H4 (cell line): ENCODE data around the gene LCN15. TPM values are rescaled to one million over a fixed set of nuclear protein-coding genes. Genes with fewer than 3 reads are reported as not detected.
A peak's percentile ranks its signal among the peaks of the same experiment; 100 is the strongest.
"Not testable (repeated sequence)": the region's sequence is repeated elsewhere in the genome, so short reads cannot be mapped to it uniquely, and the experiment has no call there.

Source experiments
- DNase-seq: peaks from one replicate; pipeline ENCODE4 v3.0.0-alpha.2; 2015; ENCODE audit warnings: low spot score
- total RNA-seq: library from RNA; depleted of rRNA; stranded (reverse); fragments of >200 nt; shearing (Covaris generic); gene quantifications from 2 replicates; pipeline ENCODE4 v1.2.3, GENCODE V29; 2014

Gene LCN15
- total RNA-seq, 1 experiment from 2014 or later: not detected

DNA sequence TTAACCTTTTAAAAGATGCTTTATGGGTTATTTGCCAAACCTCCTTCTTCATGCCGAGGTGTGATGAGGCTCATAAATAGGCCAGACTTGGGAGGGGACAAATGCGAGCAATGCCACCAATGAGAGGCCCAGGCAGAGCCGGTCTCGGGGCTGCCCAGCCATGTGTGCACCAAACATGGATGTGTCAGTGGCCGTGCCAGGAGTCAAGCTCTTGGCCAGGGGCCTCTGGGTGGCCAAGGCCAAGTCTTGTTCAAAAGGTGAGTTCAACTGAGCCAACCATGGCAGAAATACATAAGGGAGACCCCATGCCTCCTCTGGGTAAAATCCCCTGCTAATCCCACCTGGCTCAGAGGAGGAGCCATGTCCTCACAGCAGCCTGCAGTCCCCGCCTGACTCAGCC, 10.9 kb upstream of the LCN15 start:
- DNase-seq: no peak

DNA sequence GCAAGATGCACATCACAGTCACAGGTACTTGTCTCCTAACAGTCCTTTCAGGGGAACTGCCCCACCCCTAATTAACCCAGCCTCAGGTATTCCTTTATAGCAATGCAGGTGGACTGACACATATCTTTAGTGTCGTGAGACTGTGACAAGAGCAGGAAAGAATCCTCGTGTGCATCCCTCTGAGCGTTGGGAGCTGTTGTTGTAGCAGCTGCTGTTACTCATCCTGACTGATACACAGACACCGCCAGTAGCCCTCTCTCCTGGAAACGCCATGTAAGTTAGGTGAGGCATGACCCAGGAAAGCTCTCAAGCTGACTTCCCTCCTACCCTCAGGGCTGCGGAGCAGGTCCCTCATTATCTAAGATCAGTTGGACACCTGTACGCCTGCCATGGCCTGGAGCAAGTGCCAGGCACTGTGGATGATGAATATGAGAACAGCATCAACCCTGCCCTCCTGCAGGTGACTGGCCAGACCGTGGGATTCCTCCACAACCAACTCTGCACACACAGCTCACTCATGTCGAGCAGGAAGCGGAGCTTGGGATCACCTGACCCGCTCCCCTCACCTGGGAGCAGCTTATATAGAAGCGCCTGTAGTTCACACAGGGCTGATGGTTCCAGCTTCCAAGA, 10.2 kb upstream of the LCN15 start:
- no peak for DNase-seq

- no peak for DNase-seq
Measured at GRCh38 chr9:136773386-136774044, 9.2 kb upstream of the LCN15 start.

DNA sequence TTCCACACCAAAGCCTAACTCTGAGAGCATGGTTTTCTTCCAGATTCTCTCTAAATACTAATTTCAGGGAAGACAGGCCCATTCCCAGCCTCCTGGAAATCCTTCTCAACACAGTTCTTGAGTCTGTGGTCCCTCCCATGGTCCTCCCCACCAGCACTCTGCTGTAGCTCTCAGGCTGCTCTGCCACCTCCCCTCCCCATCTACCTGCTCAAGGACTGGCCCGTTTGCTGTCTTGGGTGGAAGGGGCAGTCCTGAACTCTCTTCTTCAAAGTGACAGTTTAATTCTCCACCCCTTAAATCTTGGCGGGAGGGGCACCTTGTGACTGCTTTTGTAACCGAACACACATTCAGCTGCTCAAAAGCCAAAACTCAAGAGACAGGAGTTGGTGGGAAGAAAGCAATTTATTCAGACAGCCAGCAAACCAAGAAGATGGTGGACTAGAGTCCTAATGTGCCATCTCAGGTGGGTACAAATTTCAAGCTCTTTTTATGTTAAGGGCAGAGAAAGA, 7.6 kb upstream of the LCN15 start:
- DNase-seq: no peak

DNA sequence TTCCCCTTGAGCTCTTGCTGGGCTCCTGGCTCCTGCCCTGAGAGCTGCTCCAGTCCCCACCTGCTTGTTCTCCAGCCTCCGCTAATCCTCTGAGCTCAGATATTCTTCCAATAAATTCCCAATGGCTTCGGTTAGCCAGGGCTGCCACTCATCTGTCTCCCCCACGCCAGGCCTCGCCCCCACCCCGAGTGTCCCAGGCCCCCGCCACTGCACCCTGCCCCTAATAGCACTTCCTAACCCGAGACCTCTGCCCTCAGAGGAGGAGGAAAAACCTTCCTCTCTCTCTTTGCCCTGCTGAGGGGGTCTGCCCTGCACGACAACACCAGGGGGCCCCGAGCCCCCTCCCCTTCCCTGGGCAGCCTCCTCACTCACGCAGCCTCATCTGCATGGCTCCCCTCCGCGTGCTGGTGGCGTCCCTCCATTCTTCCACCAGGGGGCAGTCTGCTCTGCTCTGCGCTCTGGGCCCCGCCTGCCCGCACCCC, 5.4 kb upstream of the LCN15 start:
- DNase-seq: no peak

DNA sequence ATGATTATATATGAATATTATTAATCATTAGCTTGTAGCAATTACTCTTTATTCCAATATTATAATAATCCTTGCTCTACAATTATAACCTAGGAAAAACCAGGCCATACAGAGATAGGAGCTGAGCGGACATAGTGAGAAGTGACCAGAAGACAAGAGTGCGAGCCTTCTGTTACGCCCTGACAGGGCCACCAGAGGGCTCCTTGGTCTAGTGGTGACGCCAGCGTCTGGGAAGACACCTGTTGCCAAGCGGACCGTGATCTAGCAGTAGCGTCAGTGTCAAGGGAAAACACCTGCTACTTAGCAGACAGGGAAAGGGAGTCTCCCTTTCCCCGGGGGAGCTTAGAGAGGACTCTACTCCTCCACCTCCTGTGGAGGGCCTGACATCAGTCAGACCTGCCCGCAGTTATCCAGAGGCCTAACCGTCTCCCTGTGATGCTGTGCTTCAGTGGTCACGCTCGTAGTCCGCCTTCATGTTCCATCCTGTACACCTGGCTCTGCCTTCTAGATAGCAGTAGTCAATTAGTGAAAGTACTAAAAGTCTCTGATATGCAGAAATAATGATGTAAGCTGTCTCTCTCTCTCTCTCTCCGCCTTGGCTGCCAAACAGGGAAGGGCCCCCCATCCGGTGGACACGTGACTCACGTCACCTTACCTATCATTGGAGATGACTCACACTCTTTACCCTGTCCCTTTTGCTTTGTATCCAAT, 2.2 kb upstream of the LCN15 start:
- DNase-seq: not testable (repeated sequence)

GRCh38 chr9:136765745-136766409, 1.6 kb upstream of the LCN15 start:
- DNase-seq: not testable (repeated sequence)

DNA sequence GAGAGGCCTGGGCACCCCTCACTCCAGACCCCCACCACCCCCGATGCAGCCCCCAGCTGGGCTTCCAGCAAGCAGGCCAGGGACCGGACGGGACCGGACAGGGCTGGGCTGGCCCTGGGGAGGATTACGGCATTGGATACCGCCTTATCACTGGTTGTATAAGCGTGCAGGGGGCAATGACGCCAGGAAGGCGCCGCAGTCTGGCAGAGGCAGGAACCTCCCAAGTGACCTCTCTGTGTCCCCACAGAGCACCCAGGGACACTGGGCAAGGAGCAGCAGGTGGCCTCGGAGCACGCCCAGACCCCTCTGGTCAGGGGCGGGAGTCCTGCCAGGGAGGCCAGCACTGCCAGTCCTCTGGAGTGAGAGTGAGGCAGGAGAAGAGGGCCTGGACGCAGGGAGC, 723 bp upstream of the LCN15 start:
- no peak for DNase-seq

DNA sequence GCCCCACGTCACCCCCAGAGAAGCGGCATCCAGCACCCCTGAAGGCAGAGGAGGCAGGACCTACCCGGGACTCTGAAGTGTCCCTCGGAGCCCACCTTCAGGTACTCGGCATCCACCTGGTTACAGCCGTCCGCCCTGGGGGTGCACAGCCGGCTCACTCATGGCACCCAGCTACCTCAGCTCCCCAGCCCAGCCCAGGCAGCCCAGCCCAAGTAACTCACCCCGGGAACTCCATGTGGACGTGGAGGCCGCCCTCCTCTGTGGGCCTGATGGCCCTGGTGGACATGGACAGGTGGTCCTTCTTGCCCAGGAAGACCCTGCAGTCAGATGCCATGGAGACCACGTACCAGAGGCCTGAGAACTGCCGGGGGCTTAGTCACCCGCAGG, 676 bp downstream of the LCN15 start:
- DNase-seq: no peak

GRCh38 chr9:136762915-136763648, 1.2 kb downstream of the LCN15 start:
- no peak for DNase-seq

DNA sequence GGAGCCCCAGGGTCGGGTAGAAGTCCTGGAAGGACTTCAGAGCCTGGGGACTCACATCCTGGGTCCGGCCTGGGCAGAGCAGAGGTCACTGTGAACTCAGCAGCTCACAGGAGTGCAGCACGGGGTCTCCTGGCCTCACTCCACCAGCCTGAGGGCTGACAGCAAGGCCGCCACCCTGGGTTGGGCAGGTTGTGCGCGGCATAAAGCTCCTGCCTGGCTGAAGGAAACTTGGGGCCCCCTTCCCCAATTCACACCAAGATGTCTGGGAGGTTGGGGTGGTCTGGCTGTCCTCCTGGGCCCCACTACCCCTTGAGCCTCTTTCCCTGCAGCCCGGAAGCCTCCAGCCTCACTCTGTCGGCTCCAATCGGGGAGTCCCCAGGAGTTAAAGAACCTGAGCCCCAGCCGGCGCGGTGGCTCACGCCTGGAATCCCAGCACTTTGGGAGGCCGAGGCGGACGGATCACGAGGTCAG, 2.1 kb downstream of the LCN15 start:
- no peak for DNase-seq

DNA sequence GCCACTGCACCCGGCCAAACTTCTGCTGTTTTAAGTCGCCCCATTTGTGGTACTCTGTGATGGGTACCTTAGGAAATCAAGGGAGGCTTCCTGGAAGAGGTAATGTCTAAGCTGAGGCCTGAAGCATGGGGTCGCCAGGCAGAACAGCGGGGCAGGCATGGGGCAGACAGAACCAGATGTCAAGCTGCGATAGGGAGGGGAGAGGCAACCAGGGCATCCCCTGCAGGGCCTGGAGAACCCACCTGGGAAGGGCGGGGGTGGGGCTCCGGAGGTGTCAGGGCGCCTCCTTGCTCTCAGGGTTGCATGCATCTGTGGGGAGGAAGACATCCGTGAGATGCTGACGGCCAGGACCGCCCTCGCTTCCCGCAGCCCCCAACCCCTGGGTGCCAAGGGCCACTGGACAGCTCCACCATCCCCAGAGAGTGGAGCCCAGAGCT, 2.8 kb downstream of the LCN15 start:
- no peak for DNase-seq

- DNase-seq: peak; percentile 72
Measured at GRCh38 chr9:136760834-136761544, 3.3 kb downstream of the LCN15 start.

- DNase-seq: no peak
Measured at GRCh38 chr9:136760424-136760823, 3.9 kb downstream of the LCN15 start.

- no peak for DNase-seq
Measured at GRCh38 chr9:136759436-136760325, 4.6 kb downstream of the LCN15 start.

GRCh38 chr9:136759001-136759400, 5.3 kb downstream of the LCN15 start:
- DNase-seq: no peak

- no peak for DNase-seq
Measured at GRCh38 chr9:136757751-136758140, 6.6 kb downstream of the LCN15 start.

GRCh38 chr9:136757328-136757727, 7.0 kb downstream of the LCN15 start:
- DNase-seq: no peak

- DNase-seq: no peak
Measured at GRCh38 chr9:136756836-136757235, 7.5 kb downstream of the LCN15 start.

- DNase-seq: no peak
Measured at GRCh38 chr9:136756134-136756438, 8.2 kb downstream of the LCN15 start.
